Panc1 (cell line): Measurements from ENCODE around the gene LYRM9.

Experiments
- CTCF ChIP-seq: fragments of 450-650 bp; IDR thresholded peaks from 2 replicates; pipeline ENCODE4 v1.5.1; 2017; ENCODE audit warnings: mild to moderate bottlenecking
- POLR2AphosphoS5 ChIP-seq: IDR thresholded peaks from 2 replicates; pipeline ENCODE4 v1.6.1; 2012; ENCODE audit warnings: mild to moderate bottlenecking, low read depth, low read length, moderate library complexity
- SIN3A ChIP-seq: IDR thresholded peaks from 2 replicates; pipeline ENCODE4 v1.6.1; 2012; ENCODE audit warnings: low read depth, mild to moderate bottlenecking, low read length, moderate library complexity, borderline replicate concordance; ENCODE audit not compliant: insufficient read depth
- TCF7L2 ChIP-seq: IDR thresholded peaks from 2 replicates; pipeline ENCODE4 v1.6.1; 2011; ENCODE audit warnings: mild to moderate bottlenecking, low read depth, low read length, inconsistent platforms
- TF ChIP-seq, protein P1 (sequence below), 2 experiments: IDR thresholded peaks; 2 replicates each; pipeline ENCODE4 v1.6.1; 2011 to 2012; ENCODE audit warnings: low read depth in 2 of 2, control low read depth in 1 of 2, low read length in 1 of 2, mild to moderate bottlenecking in 1 of 2, moderate library complexity in 1 of 2; ENCODE audit not compliant: insufficient read depth in 1 of 2

- TF ChIP-seq POLR2AphosphoS5 = no peak
- no peak for TF ChIP-seq CTCF
- TF ChIP-seq TCF7L2 = no peak
- TF ChIP-seq, protein P1, sequence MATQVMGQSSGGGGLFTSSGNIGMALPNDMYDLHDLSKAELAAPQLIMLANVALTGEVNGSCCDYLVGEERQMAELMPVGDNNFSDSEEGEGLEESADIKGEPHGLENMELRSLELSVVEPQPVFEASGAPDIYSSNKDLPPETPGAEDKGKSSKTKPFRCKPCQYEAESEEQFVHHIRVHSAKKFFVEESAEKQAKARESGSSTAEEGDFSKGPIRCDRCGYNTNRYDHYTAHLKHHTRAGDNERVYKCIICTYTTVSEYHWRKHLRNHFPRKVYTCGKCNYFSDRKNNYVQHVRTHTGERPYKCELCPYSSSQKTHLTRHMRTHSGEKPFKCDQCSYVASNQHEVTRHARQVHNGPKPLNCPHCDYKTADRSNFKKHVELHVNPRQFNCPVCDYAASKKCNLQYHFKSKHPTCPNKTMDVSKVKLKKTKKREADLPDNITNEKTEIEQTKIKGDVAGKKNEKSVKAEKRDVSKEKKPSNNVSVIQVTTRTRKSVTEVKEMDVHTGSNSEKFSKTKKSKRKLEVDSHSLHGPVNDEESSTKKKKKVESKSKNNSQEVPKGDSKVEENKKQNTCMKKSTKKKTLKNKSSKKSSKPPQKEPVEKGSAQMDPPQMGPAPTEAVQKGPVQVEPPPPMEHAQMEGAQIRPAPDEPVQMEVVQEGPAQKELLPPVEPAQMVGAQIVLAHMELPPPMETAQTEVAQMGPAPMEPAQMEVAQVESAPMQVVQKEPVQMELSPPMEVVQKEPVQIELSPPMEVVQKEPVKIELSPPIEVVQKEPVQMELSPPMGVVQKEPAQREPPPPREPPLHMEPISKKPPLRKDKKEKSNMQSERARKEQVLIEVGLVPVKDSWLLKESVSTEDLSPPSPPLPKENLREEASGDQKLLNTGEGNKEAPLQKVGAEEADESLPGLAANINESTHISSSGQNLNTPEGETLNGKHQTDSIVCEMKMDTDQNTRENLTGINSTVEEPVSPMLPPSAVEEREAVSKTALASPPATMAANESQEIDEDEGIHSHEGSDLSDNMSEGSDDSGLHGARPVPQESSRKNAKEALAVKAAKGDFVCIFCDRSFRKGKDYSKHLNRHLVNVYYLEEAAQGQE (IDR thresholded peaks at IDR 0.05; ENCODE audit: insufficient read depth in 1 of 2, low read depth in 2 of 2, low read length in 1 of 2) = no peak
- TF ChIP-seq SIN3A = no peak
Observed at GRCh38 chr17:27895123-27895895, 2.1 kb upstream of the LYRM9 start.
